ENCODE results near the gene MEIKIN. TPM values are rescaled to one million over a fixed set of nuclear protein-coding genes. Genes with fewer than 3 reads are reported as not detected.

Gene MEIKIN
- total and polyA plus RNA-seq, 2 of the 13 experiments (the other 11 are each of a cell fraction or from before 2014, with no cell fraction given), result not detected

DNA sequence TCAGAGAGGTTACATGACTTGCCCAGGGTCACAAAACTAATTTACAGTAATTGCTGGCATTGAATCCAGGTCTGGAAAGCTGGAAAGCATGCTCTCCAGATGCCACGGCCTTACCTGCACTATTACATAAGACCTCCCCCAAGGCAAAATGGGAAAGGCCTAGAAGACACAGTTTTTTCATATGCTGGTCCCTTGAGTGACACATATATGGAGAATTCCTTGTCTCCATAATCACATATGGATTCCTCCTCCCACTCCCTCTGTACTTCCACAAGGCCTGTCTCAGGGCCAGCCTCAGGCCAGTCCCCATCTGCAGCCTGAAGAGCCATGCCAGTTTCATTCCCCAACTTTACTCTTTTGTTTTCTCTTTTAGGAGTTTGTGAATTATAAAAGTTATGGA lies 28.6 kb upstream of the MEIKIN start:
- H2AFZ ChIP-seq (ENCODE audit: low read length), result no peak overlapping the region
- CTCF ChIA-PET (ENCODE audit: low intra/inter-chr PET ratio, low total read pairs), result no interaction called here
- DNase-seq (ENCODE audit: low spot score) (no peak), ATAC-seq (no peak), FAIRE-seq (no peak)
- peaks cover 16% of the 10 kb centered on the region for H3K4me1 ChIP-seq (ENCODE audit: insufficient read depth, low read length)
- intact Hi-C loops (cut with micrococcal nuclease; ENCODE audit: unreplicated experiment), result no loop called here
- H3K27me3 ChIP-seq (ENCODE audit: control insufficient read depth in 1 of 2, insufficient read depth in 2 of 2, low read length in 2 of 2), result no peaks in the 10 kb centered on the region
- H3K4me3 ChIP-seq (replicated peaks in 1 of 3; ENCODE audit: insufficient read depth in 1 of 3, low read depth in 2 of 3, low read length in 3 of 3), result no peak overlapping the region
- in situ Hi-C loops (cut with HindIII; ENCODE audit: extremely low pct_ligation_motif_present, low pct_unique_long_range_greater_than_20kb), result no loop called here
- no peak overlapping the region for H3K4me2 ChIP-seq (ENCODE audit: low read depth, low read length)
- H3K9me3 ChIP-seq (ENCODE audit: low read length), result no peaks in the 10 kb centered on the region
- no TSS peak for BruUV-seq (replicated peaks)
- 88% methylated on average over 1 of the region's 1 CpG for WGBS (ENCODE audit: low lambda C conversion rate)
- no peaks in the 10 kb centered on the region for H3K36me3 ChIP-seq (replicated peaks in 1 of 2; ENCODE audit: control insufficient read depth in 1 of 2, insufficient read depth in 2 of 2, low read length in 2 of 2)
- TF ChIP-seq ZNF501 (CRISPR knock-in tag; IDR thresholded peaks at IDR 0.05), result no peak
- TF ChIP-seq, protein P1, sequence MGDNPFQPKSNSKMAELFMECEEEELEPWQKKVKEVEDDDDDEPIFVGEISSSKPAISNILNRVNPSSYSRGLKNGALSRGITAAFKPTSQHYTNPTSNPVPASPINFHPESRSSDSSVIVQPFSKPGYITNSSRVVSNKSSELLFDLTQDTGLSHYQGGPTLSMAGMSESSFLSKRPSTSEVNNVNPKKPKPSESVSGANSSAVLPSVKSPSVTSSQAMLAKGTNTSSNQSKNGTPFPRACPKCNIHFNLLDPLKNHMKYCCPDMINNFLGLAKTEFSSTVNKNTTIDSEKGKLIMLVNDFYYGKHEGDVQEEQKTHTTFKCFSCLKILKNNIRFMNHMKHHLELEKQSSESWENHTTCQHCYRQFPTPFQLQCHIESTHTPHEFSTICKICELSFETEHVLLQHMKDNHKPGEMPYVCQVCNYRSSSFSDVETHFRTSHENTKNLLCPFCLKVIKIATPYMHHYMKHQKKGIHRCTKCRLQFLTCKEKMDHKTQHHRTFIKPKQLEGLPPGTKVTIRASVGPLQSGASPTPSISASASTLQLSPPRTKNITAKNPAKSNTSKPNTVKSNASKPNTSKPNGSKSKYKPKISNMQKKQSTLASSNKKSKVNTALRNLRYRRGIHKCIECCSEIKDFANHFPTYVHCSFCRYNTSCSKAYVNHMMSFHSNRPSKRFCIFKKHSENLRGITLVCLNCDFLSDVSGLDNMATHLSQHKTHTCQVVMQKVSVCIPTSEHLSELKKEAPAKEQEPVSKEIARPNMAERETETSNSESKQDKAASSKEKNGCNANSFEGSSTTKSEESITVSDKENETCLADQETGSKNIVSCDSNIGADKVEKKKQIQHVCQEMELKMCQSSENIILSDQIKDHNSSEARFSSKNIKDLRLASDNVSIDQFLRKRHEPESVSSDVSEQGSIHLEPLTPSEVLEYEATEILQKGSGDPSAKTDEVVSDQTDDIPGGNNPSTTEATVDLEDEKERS (CRISPR knock-in tag; IDR thresholded peaks at IDR 0.05), result no peak
- H3K27ac ChIP-seq (ENCODE audit: extremely low read length, insufficient read depth, low read length), result no peak overlapping the region
- H3K79me2 ChIP-seq (ENCODE audit: insufficient read depth, low read length), result no peaks in the 10 kb centered on the region
- no peak overlapping the region for H3K9ac ChIP-seq (ENCODE audit: insufficient read depth, low read depth, low read length)
- H4K20me1 ChIP-seq (ENCODE audit: insufficient read depth, low read length), result no peaks in the 10 kb centered on the region
- POLR2A ChIA-PET, result no interaction called here

DNA sequence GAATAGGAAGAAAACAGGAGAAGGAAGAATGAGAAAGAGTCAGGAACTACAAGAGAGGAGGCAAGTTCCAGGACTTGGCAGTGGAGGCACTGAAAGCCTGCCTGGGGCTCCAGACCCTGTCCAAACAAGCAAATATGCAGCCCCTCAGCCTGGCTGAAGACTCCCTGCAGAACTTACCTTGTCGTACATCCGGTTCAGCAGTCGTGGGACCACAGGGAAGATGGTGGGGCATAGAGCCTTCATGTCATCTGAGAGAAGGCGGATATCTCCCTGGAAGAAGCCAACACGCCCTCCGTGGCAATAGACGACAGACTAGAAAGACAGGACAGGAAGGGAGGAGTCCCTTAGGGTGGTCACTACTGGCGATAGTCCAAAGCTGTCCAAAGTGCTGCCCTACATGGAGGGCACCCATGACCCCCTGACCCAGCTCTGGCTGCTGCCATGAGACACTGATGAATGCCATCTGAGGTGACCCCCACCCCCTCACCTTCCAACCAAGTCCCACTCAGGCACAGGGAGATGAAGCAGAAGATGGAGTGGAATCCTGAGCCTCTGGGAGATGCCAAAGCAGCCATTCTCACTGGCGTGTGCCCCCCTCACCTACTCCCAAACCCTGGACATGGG lies 27.7 kb upstream of the MEIKIN start:
- DNase-seq (ENCODE audit: low spot score), result no peak
- no peak overlapping the region for H3K9ac ChIP-seq (ENCODE audit: insufficient read depth, low read depth, low read length)
- intact Hi-C loops (cut with micrococcal nuclease; ENCODE audit: unreplicated experiment) (no loop called here), in situ Hi-C loops (cut with HindIII; ENCODE audit: extremely low pct_ligation_motif_present, low pct_unique_long_range_greater_than_20kb) (no loop called here)
- 90% methylated on average over 8 of the region's 9 CpGs for WGBS (ENCODE audit: low lambda C conversion rate)
- H2AFZ ChIP-seq (ENCODE audit: low read length), result no peak overlapping the region
- no peak overlapping the region for H3K4me3 ChIP-seq (replicated peaks in 1 of 3; ENCODE audit: insufficient read depth in 1 of 3, low read depth in 2 of 3, low read length in 3 of 3)
- H3K9me3 ChIP-seq (ENCODE audit: low read length), result no peaks in the 10 kb centered on the region
- BruUV-seq (replicated peaks), result no TSS peak
- no peaks in the 10 kb centered on the region for H3K36me3 ChIP-seq (replicated peaks in 1 of 2; ENCODE audit: control insufficient read depth in 1 of 2, insufficient read depth in 2 of 2, low read length in 2 of 2)
- ATAC-seq, result no peak
- POLR2A ChIA-PET, result no interaction called here
- H3K4me1 ChIP-seq (ENCODE audit: insufficient read depth, low read length), result peaks cover 16% of the 10 kb centered on the region
- CTCF ChIA-PET (ENCODE audit: low intra/inter-chr PET ratio, low total read pairs), result no interaction called here
- no peak for FAIRE-seq
- H3K27ac ChIP-seq (ENCODE audit: extremely low read length, insufficient read depth, low read length), result no peak overlapping the region
- no peaks in the 10 kb centered on the region for H3K27me3 ChIP-seq (ENCODE audit: control insufficient read depth in 1 of 2, insufficient read depth in 2 of 2, low read length in 2 of 2)
- H4K20me1 ChIP-seq (ENCODE audit: insufficient read depth, low read length), result no peaks in the 10 kb centered on the region
- TF ChIP-seq NR2F2 (IDR thresholded peaks at IDR 0.05; ENCODE audit: borderline replicate concordance, low read depth) (no peak), MAFK (conservative IDR thresholded peaks at IDR 0.05 in 1 of 2, IDR thresholded peaks at IDR 0.05 in 1 of 2; ENCODE audit: low read length in 2 of 2) (no peak), ZNF543 (CRISPR knock-in tag; IDR thresholded peaks at IDR 0.05) (no peak), THAP11 (CRISPR knock-in tag; IDR thresholded peaks at IDR 0.05) (no peak)
- TF ChIP-seq, protein P2, sequence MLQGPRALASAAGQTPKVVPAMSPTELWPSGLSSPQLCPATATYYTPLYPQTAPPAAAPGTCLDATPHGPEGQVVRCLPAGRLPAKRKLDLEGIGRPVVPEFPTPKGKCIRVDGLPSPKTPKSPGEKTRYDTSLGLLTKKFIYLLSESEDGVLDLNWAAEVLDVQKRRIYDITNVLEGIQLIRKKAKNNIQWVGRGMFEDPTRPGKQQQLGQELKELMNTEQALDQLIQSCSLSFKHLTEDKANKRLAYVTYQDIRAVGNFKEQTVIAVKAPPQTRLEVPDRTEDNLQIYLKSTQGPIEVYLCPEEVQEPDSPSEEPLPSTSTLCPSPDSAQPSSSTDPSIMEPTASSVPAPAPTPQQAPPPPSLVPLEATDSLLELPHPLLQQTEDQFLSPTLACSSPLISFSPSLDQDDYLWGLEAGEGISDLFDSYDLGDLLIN (CRISPR knock-in tag; IDR thresholded peaks at IDR 0.05; ENCODE audit: borderline replicate concordance), result no peak
- TF ChIP-seq, protein P3, sequence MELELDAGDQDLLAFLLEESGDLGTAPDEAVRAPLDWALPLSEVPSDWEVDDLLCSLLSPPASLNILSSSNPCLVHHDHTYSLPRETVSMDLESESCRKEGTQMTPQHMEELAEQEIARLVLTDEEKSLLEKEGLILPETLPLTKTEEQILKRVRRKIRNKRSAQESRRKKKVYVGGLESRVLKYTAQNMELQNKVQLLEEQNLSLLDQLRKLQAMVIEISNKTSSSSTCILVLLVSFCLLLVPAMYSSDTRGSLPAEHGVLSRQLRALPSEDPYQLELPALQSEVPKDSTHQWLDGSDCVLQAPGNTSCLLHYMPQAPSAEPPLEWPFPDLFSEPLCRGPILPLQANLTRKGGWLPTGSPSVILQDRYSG (CRISPR knock-in tag; IDR thresholded peaks at IDR 0.05), result no peak
- H3K4me2 ChIP-seq (ENCODE audit: low read depth, low read length), result no peak overlapping the region
- H3K79me2 ChIP-seq (ENCODE audit: insufficient read depth, low read length), result no peaks in the 10 kb centered on the region
